IMR-90 (cell line): ENCODE measurements around the gene EEPD1. TPM values are rescaled to one million over a fixed set of nuclear protein-coding genes. Genes with fewer than 3 reads are reported as not detected.

ENCODE experiments used
- ATAC-seq: fragments of 200-7000 bp; cut with Tn5 transposase; 2 replicates; pipeline ENCODE4 v1.9.1; 2020; ENCODE audit warnings: low read depth, mild to moderate bottlenecking, moderate library complexity
- BruUV-seq: library from RNA; stranded (reverse); fragments of 400-500 nt; replicated peaks from 2 replicates; lab custom pipeline; 2021; lab: Mats Ljungman, UMichigan
- CTCF ChIA-PET: fragments of 300-600 bp; formaldehyde crosslinking; extraction: SDS; loops from one replicate; lab custom pipeline; 2021; ENCODE audit warnings: antibody characterized with exemption; lab: Yijun Ruan, JAX
- POLR2A ChIA-PET: fragments of 300-600 bp; sonication (Branson Sonifier 250); formaldehyde crosslinking; loops from one replicate; lab custom pipeline; 2022; ENCODE audit warnings: antibody characterized with exemption; ENCODE audit not compliant: unreplicated experiment; lab: Charles Lee
- DNase-seq: peaks from one replicate; pipeline ENCODE4 v3.0.0; 2013
- H2AFZ ChIP-seq: replicated peaks from 2 replicates; pipeline ENCODE3; 2013; ENCODE audit warnings: low read length, mild to moderate bottlenecking; ENCODE audit not compliant: poor library complexity
- H2AK5ac ChIP-seq: 2 replicates; pipeline ENCODE4 v1.6.1; 2013; ENCODE audit warnings: low read depth, low read length, inconsistent platforms
- H2AK9ac ChIP-seq: replicated peaks from 2 replicates; pipeline ENCODE3; 2013; ENCODE audit warnings: mild to moderate bottlenecking, low read depth, low read length, moderate library complexity; ENCODE audit not compliant: poor library complexity
- H2BK120ac ChIP-seq: 2 replicates; pipeline ENCODE4 v1.6.1; 2013; ENCODE audit warnings: low read depth, low read length, inconsistent platforms
- H2BK15ac ChIP-seq: 3 replicates; pipeline ENCODE4 v1.6.1; 2013; ENCODE audit warnings: low read depth, low read length, inconsistent platforms
- H2BK20ac ChIP-seq: 2 replicates; pipeline ENCODE4 v1.6.1; 2013; ENCODE audit warnings: low read depth, mild to moderate bottlenecking, inconsistent platforms, low read length, moderate library complexity
- H2BK5ac ChIP-seq: 2 replicates; pipeline ENCODE4 v1.6.1; 2013; ENCODE audit warnings: mild to moderate bottlenecking, low read depth, low read length, inconsistent platforms; ENCODE audit not compliant: poor library complexity, severe bottlenecking
- H3K14ac ChIP-seq: replicated peaks from 2 replicates; pipeline ENCODE4 v1.6.1; 2013; ENCODE audit warnings: low read depth, low read length, inconsistent platforms
- H3K18ac ChIP-seq: 2 replicates; pipeline ENCODE4 v1.6.1; 2013; ENCODE audit warnings: low read depth, low read length, control low read depth
- H3K23ac ChIP-seq: 2 replicates; pipeline ENCODE4 v1.6.1; 2013; ENCODE audit warnings: low read depth, low read length, inconsistent platforms
- H3K27ac ChIP-seq: 2 replicates; pipeline ENCODE4 v1.5.1; 2013; ENCODE audit warnings: mild to moderate bottlenecking, control low read depth, low read length; ENCODE audit not compliant: insufficient read depth
- H3K27me3 ChIP-seq: 2 replicates; pipeline ENCODE4 v1.6.1; 2013; ENCODE audit warnings: low read length; ENCODE audit not compliant: control insufficient read depth, insufficient read depth
- H3K36me3 ChIP-seq: 2 replicates; pipeline ENCODE4 v1.6.1; 2013; ENCODE audit warnings: low read length, mixed read lengths; ENCODE audit not compliant: control insufficient read depth, insufficient read depth
- H3K4ac ChIP-seq: 2 replicates; pipeline ENCODE4 v1.6.1; 2013; ENCODE audit warnings: low read depth, low read length, inconsistent platforms
- H3K4me1 ChIP-seq: 2 replicates; pipeline ENCODE4 v1.6.1; 2013; ENCODE audit warnings: low read length, mixed read lengths; ENCODE audit not compliant: control insufficient read depth, insufficient read depth
- H3K4me2 ChIP-seq: 2 replicates; pipeline ENCODE4 v1.6.1; 2013; ENCODE audit warnings: low read depth, mild to moderate bottlenecking, control low read depth, low read length, moderate library complexity
- H3K4me3 ChIP-seq: 2 replicates; pipeline ENCODE4 v1.5.1; 2013; ENCODE audit warnings: low read depth, mild to moderate bottlenecking, control low read depth, low read length, moderate library complexity; ENCODE audit not compliant: insufficient read depth
- H3K56ac ChIP-seq: 2 replicates; pipeline ENCODE4 v1.6.1; 2013; ENCODE audit warnings: low read length, inconsistent platforms; ENCODE audit not compliant: insufficient read depth; ENCODE audit errors: extremely low read depth
- H3K79me1 ChIP-seq, 2 experiments: 2 replicates each; pipeline ENCODE4 v1.6.1; 2013; ENCODE audit warnings: low read length in 2 of 2, inconsistent platforms in 1 of 2, low read depth in 1 of 2
- H3K9ac ChIP-seq: 2 replicates; pipeline ENCODE4 v1.6.1; 2013; ENCODE audit warnings: low read depth, low read length, control low read depth
- H3K9me1 ChIP-seq: 2 replicates; pipeline ENCODE4 v1.6.1; 2013; ENCODE audit warnings: low read length, inconsistent platforms; ENCODE audit not compliant: insufficient read depth
- H3K9me3 ChIP-seq: 2 replicates; pipeline ENCODE4 v1.6.1; 2013; ENCODE audit warnings: low read length; ENCODE audit not compliant: control insufficient read depth, insufficient read depth
- H4K20me1 ChIP-seq: 2 replicates; pipeline ENCODE4 v1.6.1; 2013; ENCODE audit warnings: low read length, inconsistent platforms; ENCODE audit not compliant: insufficient read depth
- H4K5ac ChIP-seq: 2 replicates; pipeline ENCODE4 v1.6.1; 2013; ENCODE audit warnings: mild to moderate bottlenecking, low read depth, low read length, control low read depth
- H4K8ac ChIP-seq, 2 experiments: 2 replicates each; pipeline ENCODE4 v1.6.1; 2013; ENCODE audit warnings: low read depth in 2 of 2, low read length in 2 of 2, control low read depth in 1 of 2, inconsistent platforms in 1 of 2
- H4K91ac ChIP-seq: 2 replicates; pipeline ENCODE4 v1.6.1; 2013; ENCODE audit warnings: low read depth, low read length, inconsistent platforms; ENCODE audit not compliant: insufficient read depth
- CEBPB ChIP-seq: IDR thresholded peaks from 2 replicates; pipeline ENCODE4 v1.6.1; 2012; ENCODE audit warnings: low read depth, low read length, improper control_type of control experiment
- MAFK ChIP-seq: IDR thresholded peaks from 2 replicates; pipeline ENCODE4 v1.6.1; 2012; ENCODE audit warnings: low read depth, low read length, improper control_type of control experiment
- MAZ ChIP-seq: IDR thresholded peaks from 2 replicates; pipeline ENCODE4 v1.6.1; 2012; ENCODE audit warnings: low read depth, mild to moderate bottlenecking, low read length, improper control_type of control experiment, moderate library complexity, borderline replicate concordance
- MXI1 ChIP-seq: IDR thresholded peaks from 2 replicates; pipeline ENCODE4 v1.6.1; 2012; ENCODE audit warnings: low read depth, mild to moderate bottlenecking, low read length, moderate library complexity, borderline replicate concordance
- RAD21 ChIP-seq: IDR thresholded peaks from 2 replicates; pipeline ENCODE4 v1.6.1; 2012; ENCODE audit warnings: low read length, improper control_type of control experiment
- RCOR1 ChIP-seq: IDR thresholded peaks from 2 replicates; pipeline ENCODE4 v1.6.1; 2012; ENCODE audit warnings: mild to moderate bottlenecking, low read length, improper control_type of control experiment; ENCODE audit not compliant: insufficient replicate concordance
- WGBS, 2 experiments: methylation state at CpG; one replicate each; pipeline versions ENCODE4 v1.1.5 to v1.1.7; 2013; ENCODE audit warnings: missing lambda C conversion rate in 2 of 2; ENCODE audit not compliant: insufficient read length in 1 of 2; ENCODE audit errors: extremely low coverage in 2 of 2; 5-methylcytosine and 5-hydroxymethylcytosine counted together
- dilution Hi-C: fragments of 300-500 bp; cut with HindIII; formaldehyde crosslinking; loops from one replicate; pipeline ENCODE4 v1.14.3; 2018; ENCODE audit warnings: low sequenced_read_pairs; ENCODE audit not compliant: unreplicated experiment
- in situ Hi-C: fragments of 300-500 bp; cut with MboI; formaldehyde crosslinking; loops from 3 replicates; pipeline ENCODE4 v1.14.3; 2019; ENCODE audit warnings: low sequenced_read_pairs, inconsistent platforms, mixed read lengths
- intact Hi-C: fragments of 100-400 bp; cut with micrococcal nuclease; formaldehyde crosslinking; loops from 2 replicates; pipeline ENCODE4 v1.10.0; 2022
- polyA plus RNA-seq, 3 experiments: library from polyadenylated mRNA; depleted of rRNA; stranded (reverse); fragments of >200 nt; gene quantifications; 2 replicates each; pipeline ENCODE4 v1.2.3, GENCODE V29; 2012; ENCODE audit warnings: low replicate concordance in 1 of 3
- total RNA-seq: library from RNA; depleted of rRNA; stranded (reverse); fragments of >200 nt; gene quantifications from 2 replicates; pipeline ENCODE4 v1.2.3, GENCODE V29; 2012
- TF ChIP-seq, protein P1 (sequence below): conservative IDR thresholded peaks from 2 replicates; pipeline ENCODE4 v1.5.1; 2012; ENCODE audit warnings: mild to moderate bottlenecking, low read depth, low read length, improper control_type of control experiment

EEPD1 gene
- total and polyA plus RNA-seq, 2 of the 4 experiments (the other 2 are of a cell fraction): 7.3 to 15.2 TPM

DNA sequence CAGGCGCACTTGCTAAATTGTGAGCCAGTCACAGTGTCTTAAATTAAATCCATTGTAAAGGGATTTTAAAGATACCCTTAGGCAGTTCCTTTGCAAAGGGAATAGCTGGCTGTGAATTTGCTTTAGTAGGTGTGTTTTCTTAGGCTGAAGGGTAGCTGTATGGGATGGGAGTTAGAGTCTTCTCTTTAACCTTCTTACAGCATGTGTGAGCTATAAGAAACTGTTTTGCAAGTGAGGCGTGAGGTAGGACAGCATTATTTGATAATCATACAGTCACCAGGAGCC, 5.2 kb downstream of the EEPD1 start:
- TF ChIP-seq MAFK: no peak
- TF ChIP-seq, protein P1, sequence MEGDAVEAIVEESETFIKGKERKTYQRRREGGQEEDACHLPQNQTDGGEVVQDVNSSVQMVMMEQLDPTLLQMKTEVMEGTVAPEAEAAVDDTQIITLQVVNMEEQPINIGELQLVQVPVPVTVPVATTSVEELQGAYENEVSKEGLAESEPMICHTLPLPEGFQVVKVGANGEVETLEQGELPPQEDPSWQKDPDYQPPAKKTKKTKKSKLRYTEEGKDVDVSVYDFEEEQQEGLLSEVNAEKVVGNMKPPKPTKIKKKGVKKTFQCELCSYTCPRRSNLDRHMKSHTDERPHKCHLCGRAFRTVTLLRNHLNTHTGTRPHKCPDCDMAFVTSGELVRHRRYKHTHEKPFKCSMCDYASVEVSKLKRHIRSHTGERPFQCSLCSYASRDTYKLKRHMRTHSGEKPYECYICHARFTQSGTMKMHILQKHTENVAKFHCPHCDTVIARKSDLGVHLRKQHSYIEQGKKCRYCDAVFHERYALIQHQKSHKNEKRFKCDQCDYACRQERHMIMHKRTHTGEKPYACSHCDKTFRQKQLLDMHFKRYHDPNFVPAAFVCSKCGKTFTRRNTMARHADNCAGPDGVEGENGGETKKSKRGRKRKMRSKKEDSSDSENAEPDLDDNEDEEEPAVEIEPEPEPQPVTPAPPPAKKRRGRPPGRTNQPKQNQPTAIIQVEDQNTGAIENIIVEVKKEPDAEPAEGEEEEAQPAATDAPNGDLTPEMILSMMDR: no peak
- no peak for TF ChIP-seq CEBPB
- TF ChIP-seq MXI1: no peak
- no peak for TF ChIP-seq RCOR1
- TF ChIP-seq RAD21: no peak
- no peak for TF ChIP-seq MAZ
- Histone ChIP-seq H4K8ac (no peak overlapping the region), H3K4ac (no peak overlapping the region), H2BK20ac (no peak overlapping the region), H2BK120ac (no peak overlapping the region), H3K14ac (no peak overlapping the region), H3K4me2 (no peak overlapping the region; the same call in 1 of the 2 replicates), H3K56ac (no peak overlapping the region), H2AFZ (no peak overlapping the region), H2BK5ac (no peak overlapping the region), H2AK5ac (no peak overlapping the region), H3K23ac (no peak overlapping the region), H3K4me3 (no peak overlapping the region), H4K5ac (no peak overlapping the region), H2BK15ac (no peak overlapping the region), H2AK9ac (no peak overlapping the region), H3K9ac (no peak overlapping the region), H3K9me3 (no peaks in the 10 kb centered on the region), H3K27ac (no peak overlapping the region), H3K27me3 (no peaks in the 10 kb centered on the region), H3K36me3 (peaks cover 9% of the 10 kb centered on the region), H3K9me1 (peaks cover 25% of the 10 kb centered on the region), H3K18ac (no peak overlapping the region), H3K79me1 (peaks cover 27 to 76% of the 10 kb centered on the region in 2 experiments), H4K20me1 (peaks cover 14% of the 10 kb centered on the region; the same call in 1 of the 2 replicates), H4K91ac (no peak overlapping the region), H3K4me1 (peaks cover 16% of the 10 kb centered on the region)
- ChIA-PET CTCF (interaction anchor here (1.2 kb wide), 1 partner anchor 134 kb away, joined by 3 read pairs; no protein-coding TSS in a partner anchor), POLR2A (no interaction called here)
- BruUV-seq: no TSS peak
- WGBS, 2 experiments: no CpG with 5 or more reads among the region's 2 CpGs
- in situ Hi-C loops: no loop called here
- dilution Hi-C loops: no loop called here
- DNase-seq: no peak
- intact Hi-C loops: loop anchor here (5.0 to 10.0 kb wide), 3 partner anchors 34 to 173 kb away; no protein-coding TSS in a partner anchor
- no peak for ATAC-seq
